Spinal cord (tissue), 10 donors: Measurements from ENCODE around the gene ADAM8. TPM values are rescaled to one million over a fixed set of nuclear protein-coding genes. Genes with fewer than 3 reads are reported as not detected.
"Not testable (repeated sequence)": the region's sequence is repeated elsewhere in the genome, so short reads cannot be mapped to it uniquely, and the experiment has no call there.

Experiments
- DNase-seq, 6 donors: peaks; one replicate each; pipeline versions ENCODE4 v3.0.0 to v3.0.0-alpha.2; 2013 to 2015; ENCODE audit warnings: low spot score in 6 of 6, low read depth in 4 of 6
- H3K27ac ChIP-seq: one replicate; pipeline ENCODE4 v1.5.1; 2013; ENCODE audit warnings: low read depth, low read length, control low read depth
- H3K27me3 ChIP-seq: one replicate; pipeline ENCODE4 v1.6.1; 2013; ENCODE audit warnings: low read length; ENCODE audit not compliant: control insufficient read depth, insufficient read depth
- H3K36me3 ChIP-seq: one replicate; pipeline ENCODE4 v1.6.1; 2013; ENCODE audit warnings: low read length; ENCODE audit not compliant: control insufficient read depth, insufficient read depth
- H3K4me1 ChIP-seq: one replicate; pipeline ENCODE4 v1.6.1; 2013; ENCODE audit warnings: low read length; ENCODE audit not compliant: control insufficient read depth, insufficient read depth
- H3K4me3 ChIP-seq: one replicate; pipeline ENCODE4 v1.5.1; 2013; ENCODE audit warnings: low read depth, low read length, control low read depth
- H3K9me3 ChIP-seq: one replicate; pipeline ENCODE4 v1.6.1; 2013; ENCODE audit warnings: low read length; ENCODE audit not compliant: control insufficient read depth, insufficient read depth
- WGBS: methylation state at CpG from one replicate; pipeline ENCODE4 v1.1.5; 2013; ENCODE audit warnings: missing lambda C conversion rate; ENCODE audit not compliant: insufficient coverage; 5-methylcytosine and 5-hydroxymethylcytosine counted together
- polyA plus RNA-seq, 2 donors: library from polyadenylated mRNA; unstranded; fragments of 120-200 nt; gene quantifications; one replicate each; pipeline ENCODE4 v1.2.1, GENCODE V29; 2013; ENCODE audit not compliant: insufficient read length in 2 of 2
- total RNA-seq, 2 donors: library from RNA; depleted of rRNA in 1 of 2; stranded (reverse); fragments of 120-200 nt in 1 of 2; fragments of >200 nt in 1 of 2; gene quantifications; one replicate each; pipeline versions ENCODE4 v1.2.3 to v1.2.4, GENCODE V29; 2013 to 2014
- donor health status: healthy.

The ADAM8 gene
- total and polyA plus RNA-seq, 4 donors = 1.7 to 4.9 (median 3.5) TPM

- DNase-seq = no peak
- whole genome bisulfite sequencing = 78% methylated on average over 33 of the region's 35 CpGs
- no peak overlapping the region for H3K27ac ChIP-seq
- no peaks in the 10 kb centered on the region for H3K9me3 ChIP-seq
- H3K4me1 ChIP-seq = no peaks in the 10 kb centered on the region
- peaks cover 14% of the 10 kb centered on the region for H3K27me3 ChIP-seq
- H3K4me3 ChIP-seq = no peak overlapping the region
- peaks cover 75% of the 10 kb centered on the region for H3K36me3 ChIP-seq
Observed at GRCh38 chr10:133271521-133272300, 5.0 kb downstream of the ADAM8 start.

- Histone ChIP-seq H3K27ac (no peak overlapping the region), H3K4me1 (no peaks in the 10 kb centered on the region), H3K36me3 (peaks cover 83% of the 10 kb centered on the region), H3K4me3 (no peak overlapping the region), H3K27me3 (peaks cover 7% of the 10 kb centered on the region), H3K9me3 (no peaks in the 10 kb centered on the region)
- 94% methylated on average over 18 of the region's 19 CpGs for WGBS
- DNase-seq = no peak
Observed at GRCh38 chr10:133270773-133271297, 5.8 kb downstream of the ADAM8 start.

DNA sequence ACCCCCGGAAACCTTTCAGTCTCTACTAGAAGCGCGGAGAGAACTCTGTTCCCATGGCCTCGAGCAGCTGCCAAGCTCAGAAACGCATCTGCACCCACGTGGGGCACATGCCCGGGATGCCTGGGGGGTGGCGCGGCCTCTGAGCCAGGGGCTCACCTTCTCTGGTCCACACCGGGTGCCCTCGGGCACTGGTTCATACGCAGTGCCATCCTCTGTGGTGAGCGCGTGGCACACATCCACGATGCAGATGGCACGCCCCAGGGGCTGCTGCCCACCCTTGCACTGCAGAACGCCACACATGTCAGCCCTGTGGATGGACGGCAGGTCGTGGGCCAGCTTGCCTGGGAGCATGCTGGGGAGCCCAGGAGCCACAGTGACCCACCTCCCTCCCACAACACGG, 6.5 kb downstream of the ADAM8 start:
- H3K36me3 ChIP-seq = peaks cover 83% of the 10 kb centered on the region
- no peak overlapping the region for H3K27ac ChIP-seq
- peaks cover under 1% of the 10 kb centered on the region for H3K27me3 ChIP-seq
- no peak overlapping the region for H3K4me3 ChIP-seq
- WGBS = 86% methylated on average over 20 of the region's 20 CpGs
- H3K9me3 ChIP-seq = no peaks in the 10 kb centered on the region
- DNase-seq = no peak
- no peaks in the 10 kb centered on the region for H3K4me1 ChIP-seq

GRCh38 chr10:133269367-133269766, 7.3 kb downstream of the ADAM8 start:
- Histone ChIP-seq H3K4me1 (no peaks in the 10 kb centered on the region), H3K36me3 (peaks cover 81% of the 10 kb centered on the region), H3K27me3 (no peaks in the 10 kb centered on the region), H3K27ac (no peak overlapping the region), H3K4me3 (no peak overlapping the region), H3K9me3 (no peaks in the 10 kb centered on the region)
- no peak for DNase-seq
- WGBS = 85% methylated on average over 26 of the region's 26 CpGs

GRCh38 chr10:133268532-133268931, 8.1 kb downstream of the ADAM8 start:
- no peak overlapping the region for H3K4me3 ChIP-seq
- H3K27ac ChIP-seq = no peak overlapping the region
- DNase-seq = no peak
- H3K9me3 ChIP-seq = no peaks in the 10 kb centered on the region
- no peaks in the 10 kb centered on the region for H3K4me1 ChIP-seq
- 89% methylated on average over 22 of the region's 22 CpGs for WGBS
- peaks cover 74% of the 10 kb centered on the region for H3K36me3 ChIP-seq
- no peaks in the 10 kb centered on the region for H3K27me3 ChIP-seq

GRCh38 chr10:133267829-133268228, 8.8 kb downstream of the ADAM8 start:
- Histone ChIP-seq H3K9me3 (no peaks in the 10 kb centered on the region), H3K27ac (no peak overlapping the region), H3K27me3 (no peaks in the 10 kb centered on the region), H3K4me1 (peaks cover 3% of the 10 kb centered on the region), H3K4me3 (no peak overlapping the region), H3K36me3 (peaks cover 68% of the 10 kb centered on the region)
- no peak for DNase-seq
- WGBS = 84% methylated on average over 19 of the region's 22 CpGs

- Histone ChIP-seq H3K27me3 (no peaks in the 10 kb centered on the region), H3K4me1 (peaks cover 8% of the 10 kb centered on the region), H3K36me3 (peaks cover 66% of the 10 kb centered on the region), H3K9me3 (no peaks in the 10 kb centered on the region), H3K27ac (no peak overlapping the region), H3K4me3 (no peak overlapping the region)
- no peak for DNase-seq
- 65% methylated on average over 12 of the region's 14 CpGs for WGBS
Observed at GRCh38 chr10:133267293-133267692, 9.4 kb downstream of the ADAM8 start.

DNA sequence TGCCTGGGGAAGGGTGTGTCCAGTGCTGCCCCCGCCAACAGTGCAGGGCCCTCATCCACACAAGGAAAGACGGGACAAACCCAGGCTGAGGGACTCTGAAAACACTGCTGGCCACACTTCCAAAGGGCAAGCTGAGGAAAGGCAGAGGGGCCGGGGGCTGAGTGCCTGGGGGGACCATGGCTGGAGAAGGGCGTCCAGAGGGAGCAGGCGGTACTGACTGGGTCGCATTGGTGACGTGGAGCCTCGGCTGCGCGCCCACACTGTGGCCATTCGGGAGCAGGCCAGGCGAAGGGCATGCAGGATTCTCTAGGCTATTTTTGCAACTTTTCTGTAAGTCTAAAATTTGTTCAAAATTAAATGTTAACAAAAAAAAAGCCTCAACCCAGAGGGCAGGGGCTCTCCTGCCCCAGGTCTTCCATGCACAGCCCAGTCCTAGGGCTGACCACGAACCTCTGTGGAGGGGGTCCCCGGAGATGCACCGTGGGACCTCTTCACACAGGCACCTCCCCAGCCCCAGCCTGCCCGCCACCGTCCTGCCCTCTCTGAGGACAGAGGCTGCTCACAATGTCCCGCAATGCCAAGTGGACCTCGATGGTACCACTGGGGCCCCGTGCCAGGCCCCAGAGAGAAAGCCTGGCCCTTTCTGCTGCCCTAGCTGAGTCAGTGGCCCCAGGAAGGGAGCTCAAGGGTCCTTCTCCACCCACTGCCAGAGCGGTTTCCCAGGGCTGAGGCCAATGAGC, 10.4 kb downstream of the ADAM8 start:
- Histone ChIP-seq H3K36me3 (peaks cover 57% of the 10 kb centered on the region), H3K4me3 (no peak overlapping the region), H3K9me3 (no peaks in the 10 kb centered on the region), H3K27me3 (no peaks in the 10 kb centered on the region), H3K27ac (no peak overlapping the region), H3K4me1 (peaks cover 15% of the 10 kb centered on the region)
- no peak for DNase-seq
- WGBS = 91% methylated on average over 16 of the region's 21 CpGs

- peaks cover 27% of the 10 kb centered on the region for H3K4me1 ChIP-seq
- peaks cover 46% of the 10 kb centered on the region for H3K36me3 ChIP-seq
- H3K9me3 ChIP-seq, H3K4me3 ChIP-seq, H3K27ac ChIP-seq, DNase-seq, H3K27me3 ChIP-seq: not testable (repeated sequence)
- WGBS = 86% methylated on average over 8 of the region's 10 CpGs
Observed at GRCh38 chr10:133265052-133265451, 11.6 kb downstream of the ADAM8 start.
